ENCODE results near the gene ATG7.

ATG7 gene

GRCh38 chr3:11606090-11606784 lies 334.0 kb downstream of the ATG7 start:
- DNase-seq (ENCODE audit: insufficient read length, low spot score) (no peak), FAIRE-seq (no peak)

GRCh38 chr3:11606865-11607440 lies 334.8 kb downstream of the ATG7 start:
- TF ChIP-seq CTCF (IDR thresholded peaks at IDR 0.05; ENCODE audit: insufficient read depth, missing control alignments) = no peak
- FAIRE-seq (no peak), DNase-seq (ENCODE audit: insufficient read length, low spot score) (no peak)

More at GRCh38 chr3:11606090-11606784, 334.0 kb downstream of the ATG7 start:
- TF ChIP-seq CTCF (IDR thresholded peaks at IDR 0.05; ENCODE audit: insufficient read depth, missing control alignments) = no peak

Data from D721Med (cell line).